Neural cell (in vitro differentiated cells): ENCODE measurements around the gene SLC44A4.
A peak's percentile ranks its signal among the peaks of the same experiment; 100 is the strongest.
"Not testable (repeated sequence)": the region's sequence is repeated elsewhere in the genome, so short reads cannot be mapped to it uniquely, and the experiment has no call there.

Source experiments
- CTCF ChIP-seq: fragments of 450-650 bp; IDR thresholded peaks from 2 replicates; pipeline ENCODE4 v1.5.1; 2014; ENCODE audit warnings: antibody characterized with exemption, mild to moderate bottlenecking, moderate library complexity; ENCODE audit not compliant: poor library complexity, severe bottlenecking
- EP300 ChIP-seq: fragments of 450-650 bp; conservative IDR thresholded peaks from 2 replicates; pipeline ENCODE4 v1.6.1; 2014; ENCODE audit warnings: antibody characterized with exemption, mild to moderate bottlenecking, moderate library complexity; ENCODE audit not compliant: poor library complexity, severe bottlenecking
- EZH2 ChIP-seq: fragments of 200-600, 300-800 bp; shearing (Covaris generic), sonication (generic); IDR thresholded peaks from 2 replicates; pipeline ENCODE4 v1.6.1; 2014; ENCODE audit warnings: antibody characterized with exemption, low read length, borderline replicate concordance, mild to moderate bottlenecking; ENCODE audit not compliant: insufficient read depth, poor library complexity, severe bottlenecking
- RAD21 ChIP-seq: fragments of 450-650 bp; conservative IDR thresholded peaks from 2 replicates; pipeline ENCODE4 v1.6.1; 2014; ENCODE audit warnings: antibody characterized with exemption, mild to moderate bottlenecking, moderate library complexity

- TF ChIP-seq CTCF (peak; percentile 20), RAD21 (peak; percentile 3)
- not testable (repeated sequence) for TF ChIP-seq EZH2, EP300
Measured at GRCh38 chr6:31864123-31864562, 14.7 kb downstream of the SLC44A4 start.
